IMR-90 (cell line): ENCODE data around the gene SLC4A11. TPM values are rescaled to one million over a fixed set of nuclear protein-coding genes. Genes with fewer than 3 reads are reported as not detected.

Experiments
- ATAC-seq: fragments of 200-7000 bp; cut with Tn5 transposase; 2 replicates; pipeline ENCODE4 v1.9.1; 2020; ENCODE audit warnings: low read depth, mild to moderate bottlenecking, moderate library complexity
- BruUV-seq: library from RNA; stranded (reverse); fragments of 400-500 nt; replicated peaks from 2 replicates; lab custom pipeline; 2021; lab: Mats Ljungman, UMichigan
- CTCF ChIA-PET: fragments of 300-600 bp; formaldehyde crosslinking; extraction: SDS; loops from one replicate; lab custom pipeline; 2021; ENCODE audit warnings: antibody characterized with exemption; lab: Yijun Ruan, JAX
- POLR2A ChIA-PET: fragments of 300-600 bp; sonication (Branson Sonifier 250); formaldehyde crosslinking; loops from one replicate; lab custom pipeline; 2022; ENCODE audit warnings: antibody characterized with exemption; ENCODE audit not compliant: unreplicated experiment; lab: Charles Lee
- DNase-seq: peaks from one replicate; pipeline ENCODE4 v3.0.0; 2013
- H2AFZ ChIP-seq: replicated peaks from 2 replicates; pipeline ENCODE3; 2013; ENCODE audit warnings: low read length, mild to moderate bottlenecking; ENCODE audit not compliant: poor library complexity
- H2AK5ac ChIP-seq: 2 replicates; pipeline ENCODE4 v1.6.1; 2013; ENCODE audit warnings: low read depth, low read length, inconsistent platforms
- H2AK9ac ChIP-seq: replicated peaks from 2 replicates; pipeline ENCODE3; 2013; ENCODE audit warnings: mild to moderate bottlenecking, low read depth, low read length, moderate library complexity; ENCODE audit not compliant: poor library complexity
- H2BK120ac ChIP-seq: 2 replicates; pipeline ENCODE4 v1.6.1; 2013; ENCODE audit warnings: low read depth, low read length, inconsistent platforms
- H2BK15ac ChIP-seq: 3 replicates; pipeline ENCODE4 v1.6.1; 2013; ENCODE audit warnings: low read depth, low read length, inconsistent platforms
- H2BK20ac ChIP-seq: 2 replicates; pipeline ENCODE4 v1.6.1; 2013; ENCODE audit warnings: low read depth, mild to moderate bottlenecking, inconsistent platforms, low read length, moderate library complexity
- H2BK5ac ChIP-seq: 2 replicates; pipeline ENCODE4 v1.6.1; 2013; ENCODE audit warnings: mild to moderate bottlenecking, low read depth, low read length, inconsistent platforms; ENCODE audit not compliant: poor library complexity, severe bottlenecking
- H3K14ac ChIP-seq: replicated peaks from 2 replicates; pipeline ENCODE4 v1.6.1; 2013; ENCODE audit warnings: low read depth, low read length, inconsistent platforms
- H3K18ac ChIP-seq: 2 replicates; pipeline ENCODE4 v1.6.1; 2013; ENCODE audit warnings: low read depth, low read length, control low read depth
- H3K23ac ChIP-seq: 2 replicates; pipeline ENCODE4 v1.6.1; 2013; ENCODE audit warnings: low read depth, low read length, inconsistent platforms
- H3K27ac ChIP-seq: 2 replicates; pipeline ENCODE4 v1.5.1; 2013; ENCODE audit warnings: mild to moderate bottlenecking, control low read depth, low read length; ENCODE audit not compliant: insufficient read depth
- H3K27me3 ChIP-seq: 2 replicates; pipeline ENCODE4 v1.6.1; 2013; ENCODE audit warnings: low read length; ENCODE audit not compliant: control insufficient read depth, insufficient read depth
- H3K36me3 ChIP-seq: 2 replicates; pipeline ENCODE4 v1.6.1; 2013; ENCODE audit warnings: low read length, mixed read lengths; ENCODE audit not compliant: control insufficient read depth, insufficient read depth
- H3K4ac ChIP-seq: 2 replicates; pipeline ENCODE4 v1.6.1; 2013; ENCODE audit warnings: low read depth, low read length, inconsistent platforms
- H3K4me1 ChIP-seq: 2 replicates; pipeline ENCODE4 v1.6.1; 2013; ENCODE audit warnings: low read length, mixed read lengths; ENCODE audit not compliant: control insufficient read depth, insufficient read depth
- H3K4me2 ChIP-seq: 2 replicates; pipeline ENCODE4 v1.6.1; 2013; ENCODE audit warnings: low read depth, mild to moderate bottlenecking, control low read depth, low read length, moderate library complexity
- H3K4me3 ChIP-seq: 2 replicates; pipeline ENCODE4 v1.5.1; 2013; ENCODE audit warnings: low read depth, mild to moderate bottlenecking, control low read depth, low read length, moderate library complexity; ENCODE audit not compliant: insufficient read depth
- H3K56ac ChIP-seq: 2 replicates; pipeline ENCODE4 v1.6.1; 2013; ENCODE audit warnings: low read length, inconsistent platforms; ENCODE audit not compliant: insufficient read depth; ENCODE audit errors: extremely low read depth
- H3K79me1 ChIP-seq, 2 experiments: 2 replicates each; pipeline ENCODE4 v1.6.1; 2013; ENCODE audit warnings: low read length in 2 of 2, inconsistent platforms in 1 of 2, low read depth in 1 of 2
- H3K9ac ChIP-seq: 2 replicates; pipeline ENCODE4 v1.6.1; 2013; ENCODE audit warnings: low read depth, low read length, control low read depth
- H3K9me1 ChIP-seq: 2 replicates; pipeline ENCODE4 v1.6.1; 2013; ENCODE audit warnings: low read length, inconsistent platforms; ENCODE audit not compliant: insufficient read depth
- H3K9me3 ChIP-seq: 2 replicates; pipeline ENCODE4 v1.6.1; 2013; ENCODE audit warnings: low read length; ENCODE audit not compliant: control insufficient read depth, insufficient read depth
- H4K20me1 ChIP-seq: 2 replicates; pipeline ENCODE4 v1.6.1; 2013; ENCODE audit warnings: low read length, inconsistent platforms; ENCODE audit not compliant: insufficient read depth
- H4K5ac ChIP-seq: 2 replicates; pipeline ENCODE4 v1.6.1; 2013; ENCODE audit warnings: mild to moderate bottlenecking, low read depth, low read length, control low read depth
- H4K8ac ChIP-seq, 2 experiments: 2 replicates each; pipeline ENCODE4 v1.6.1; 2013; ENCODE audit warnings: low read depth in 2 of 2, low read length in 2 of 2, control low read depth in 1 of 2, inconsistent platforms in 1 of 2
- H4K91ac ChIP-seq: 2 replicates; pipeline ENCODE4 v1.6.1; 2013; ENCODE audit warnings: low read depth, low read length, inconsistent platforms; ENCODE audit not compliant: insufficient read depth
- CTCF ChIP-seq: conservative IDR thresholded peaks from 2 replicates; pipeline ENCODE4 v1.5.1; 2012; ENCODE audit warnings: mild to moderate bottlenecking, low read depth, low read length, improper control_type of control experiment
- MXI1 ChIP-seq: IDR thresholded peaks from 2 replicates; pipeline ENCODE4 v1.6.1; 2012; ENCODE audit warnings: low read depth, mild to moderate bottlenecking, low read length, moderate library complexity, borderline replicate concordance
- RFX5 ChIP-seq: IDR thresholded peaks from 2 replicates; pipeline ENCODE4 v1.8.0; 2012; ENCODE audit warnings: low read depth, mild to moderate bottlenecking, low read length, moderate library complexity
- SMC3 ChIP-seq: fragments of 150-350 bp; IDR thresholded peaks from 2 replicates; pipeline ENCODE4 v1.6.1; 2016; ENCODE audit warnings: low read depth, mild to moderate bottlenecking, antibody characterized with exemption, low read length, moderate library complexity
- WGBS, 2 experiments: methylation state at CpG; one replicate each; pipeline versions ENCODE4 v1.1.5 to v1.1.7; 2013; ENCODE audit warnings: missing lambda C conversion rate in 2 of 2; ENCODE audit not compliant: insufficient read length in 1 of 2; ENCODE audit errors: extremely low coverage in 2 of 2; 5-methylcytosine and 5-hydroxymethylcytosine counted together
- dilution Hi-C: fragments of 300-500 bp; cut with HindIII; formaldehyde crosslinking; loops from one replicate; pipeline ENCODE4 v1.14.3; 2018; ENCODE audit warnings: low sequenced_read_pairs; ENCODE audit not compliant: unreplicated experiment
- in situ Hi-C: fragments of 300-500 bp; cut with MboI; formaldehyde crosslinking; loops from 3 replicates; pipeline ENCODE4 v1.14.3; 2019; ENCODE audit warnings: low sequenced_read_pairs, inconsistent platforms, mixed read lengths
- intact Hi-C: fragments of 100-400 bp; cut with micrococcal nuclease; formaldehyde crosslinking; loops from 2 replicates; pipeline ENCODE4 v1.10.0; 2022
- polyA plus RNA-seq, 3 experiments: library from polyadenylated mRNA; depleted of rRNA; stranded (reverse); fragments of >200 nt; gene quantifications; 2 replicates each; pipeline ENCODE4 v1.2.3, GENCODE V29; 2012; ENCODE audit warnings: low replicate concordance in 1 of 3
- total RNA-seq: library from RNA; depleted of rRNA; stranded (reverse); fragments of >200 nt; gene quantifications from 2 replicates; pipeline ENCODE4 v1.2.3, GENCODE V29; 2012

Gene SLC4A11
- total and polyA plus RNA-seq, 2 of the 4 experiments (the other 2 are of a cell fraction), result 0.36 to 0.79 TPM

GRCh38 chr20:3231889-3232588, 7.0 kb downstream of the SLC4A11 start:
- H3K27ac ChIP-seq, result no peak overlapping the region
- no peak overlapping the region for H2AK5ac ChIP-seq
- ATAC-seq (no peak), DNase-seq (no peak)
- dilution Hi-C loops (no loop called here), in situ Hi-C loops (no loop called here), intact Hi-C loops (no loop called here)
- no peak overlapping the region for H3K23ac ChIP-seq
- peaks cover 16% of the 10 kb centered on the region for H3K27me3 ChIP-seq
- H2BK20ac ChIP-seq, result no peak overlapping the region
- H3K4me3 ChIP-seq, result no peak overlapping the region
- no peak overlapping the region for H4K5ac ChIP-seq
- no peak overlapping the region for H4K8ac ChIP-seq
- no peak overlapping the region for H3K9ac ChIP-seq
- no peaks in the 10 kb centered on the region for H3K4me1 ChIP-seq
- no peak overlapping the region for H2AFZ ChIP-seq
- no peak overlapping the region for H2BK5ac ChIP-seq
- no peak overlapping the region for H4K91ac ChIP-seq
- ChIA-PET CTCF (interaction anchor here (0.9 kb wide), 1 partner anchor 13 kb away, joined by 3 read pairs; no protein-coding TSS in a partner anchor), POLR2A (no interaction called here)
- no peaks in the 10 kb centered on the region for H3K79me1 ChIP-seq
- H3K14ac ChIP-seq, result no peak overlapping the region
- 70% methylated on average over 5 of the region's 15 CpGs; no CpG with 5 or more reads in 1 of the 2 experiments for WGBS, 2 experiments
- no peak overlapping the region for H2AK9ac ChIP-seq
- no peaks in the 10 kb centered on the region for H3K9me1 ChIP-seq
- no peaks in the 10 kb centered on the region for H4K20me1 ChIP-seq
- no TSS peak for BruUV-seq
- H2BK120ac ChIP-seq, result no peak overlapping the region
- no peak overlapping the region for H3K56ac ChIP-seq
- no peak overlapping the region for H3K4me2 ChIP-seq
- no peak overlapping the region for H3K4ac ChIP-seq
- H3K18ac ChIP-seq, result no peak overlapping the region
- no peaks in the 10 kb centered on the region for H3K9me3 ChIP-seq
- H3K36me3 ChIP-seq, result peaks cover 5% of the 10 kb centered on the region; the same call in 1 of the 2 replicates
- TF ChIP-seq SMC3, result no peak
- TF ChIP-seq CTCF, result no peak
- TF ChIP-seq MXI1, result no peak
- no peak for TF ChIP-seq RFX5
- H2BK15ac ChIP-seq, result no peak overlapping the region
